AG04449 (cell line): ENCODE results near the gene ALLC.
"Not testable (repeated sequence)": the region's sequence is repeated elsewhere in the genome, so short reads cannot be mapped to it uniquely, and the experiment has no call there.

Source experiments
- CTCF ChIA-PET: fragments of 350-600 bp; formaldehyde crosslinking; extraction: SDS; loops from one replicate; lab custom pipeline; 2021; ENCODE audit warnings: antibody characterized with exemption; lab: Yijun Ruan, JAX
- POLR2A ChIA-PET: fragments of 400-600, 350-600 bp; formaldehyde crosslinking; extraction: SDS; loops from one replicate; lab custom pipeline; 2020; ENCODE audit warnings: antibody characterized with exemption, inconsistent platforms; lab: Yijun Ruan, JAX
- DNase-seq: peaks from one replicate; pipeline ENCODE4 v3.0.0-alpha.2; 2010; ENCODE audit warnings: low read depth, low spot score
- H3K4me3 ChIP-seq: 2 replicates; pipeline ENCODE4 v1.5.1; 2011; ENCODE audit warnings: low read depth, mild to moderate bottlenecking, control low read depth, low read length
- CTCF ChIP-seq: IDR thresholded peaks from one replicate; pipeline ENCODE4 v1.5.1; 2011; ENCODE audit warnings: mild to moderate bottlenecking, moderate library complexity, low read length, control low read depth, inconsistent platforms; ENCODE audit not compliant: insufficient read depth; ENCODE audit errors: missing control alignments

Gene ALLC

GRCh38 chr2:3612639-3613523 is 45.1 kb upstream of the ALLC start:
- TF ChIP-seq CTCF: no peak
- DNase-seq: no peak
- ChIA-PET POLR2A (no interaction called here), CTCF (no interaction called here)
- H3K4me3 ChIP-seq: no peak overlapping the region

GRCh38 chr2:3613524-3613905 is 44.5 kb upstream of the ALLC start:
- TF ChIP-seq CTCF: no peak
- ChIA-PET POLR2A (no interaction called here), CTCF (interaction anchor here (0.6 kb wide), 1 partner anchor 69 kb away, joined by 3 read pairs; no protein-coding TSS in a partner anchor)
- H3K4me3 ChIP-seq: no peak overlapping the region
- no peak for DNase-seq

- DNase-seq, CTCF ChIA-PET, POLR2A ChIA-PET, H3K4me3 ChIP-seq: not testable (repeated sequence)
Observed at GRCh38 chr2:3614743-3615142, 43.3 kb upstream of the ALLC start.

- POLR2A ChIA-PET, CTCF ChIA-PET, H3K4me3 ChIP-seq, DNase-seq: not testable (repeated sequence)
Observed at GRCh38 chr2:3615541-3616200, 42.3 kb upstream of the ALLC start.

- POLR2A ChIA-PET, CTCF ChIA-PET, DNase-seq, H3K4me3 ChIP-seq: not testable (repeated sequence)
Observed at GRCh38 chr2:3616435-3617197, 41.4 kb upstream of the ALLC start.

- CTCF ChIA-PET: no interaction called here
Observed at GRCh38 chr2:3617198-3617890, 40.7 kb upstream of the ALLC start.

GRCh38 chr2:3618367-3618766 is 39.6 kb upstream of the ALLC start:
- ChIA-PET CTCF (no interaction called here), POLR2A (no interaction called here)
- no peak for TF ChIP-seq CTCF
- no peak for DNase-seq
- no peak overlapping the region for H3K4me3 ChIP-seq

More at GRCh38 chr2:3617198-3617890, 40.7 kb upstream of the ALLC start:
- DNase-seq: no peak
- no peak for TF ChIP-seq CTCF
- no peak overlapping the region for H3K4me3 ChIP-seq
- POLR2A ChIA-PET: no interaction called here
